Endothelial cell (in vitro differentiated cells): ENCODE results near the gene C5AR2. TPM values are rescaled to one million over a fixed set of nuclear protein-coding genes. Genes with fewer than 3 reads are reported as not detected.
A peak's percentile ranks its signal among the peaks of the same experiment; 100 is the strongest.
"Not testable (repeated sequence)": the region's sequence is repeated elsewhere in the genome, so short reads cannot be mapped to it uniquely, and the experiment has no call there.

Source experiments
- DNase-seq: peaks from one replicate; pipeline ENCODE4 v3.0.0; 2021; ENCODE audit warnings: low spot score
- H3K27ac Mint-ChIP-seq: one replicate; pipeline ENCODE4 v1.8.0; 2021; ENCODE audit warnings: mixed read lengths, inconsistent platforms; ENCODE audit not compliant: unreplicated experiment
- H3K27me3 Mint-ChIP-seq: one replicate; pipeline ENCODE4 v1.8.0; 2021; ENCODE audit warnings: mild to moderate bottlenecking, moderate library complexity, mixed read lengths, inconsistent platforms; ENCODE audit not compliant: unreplicated experiment
- H3K36me3 Mint-ChIP-seq: one replicate; pipeline ENCODE4 v1.8.0; 2021; ENCODE audit warnings: mild to moderate bottlenecking, low read depth, mixed read lengths, inconsistent platforms; ENCODE audit not compliant: unreplicated experiment
- H3K4me1 Mint-ChIP-seq: one replicate; pipeline ENCODE4 v1.8.0; 2021; ENCODE audit warnings: mild to moderate bottlenecking, mixed read lengths, inconsistent platforms; ENCODE audit not compliant: unreplicated experiment
- H3K4me3 Mint-ChIP-seq: one replicate; pipeline ENCODE4 v1.8.0; 2021; ENCODE audit warnings: mild to moderate bottlenecking, mixed read lengths, inconsistent platforms; ENCODE audit not compliant: unreplicated experiment
- H3K9me3 Mint-ChIP-seq: one replicate; pipeline ENCODE4 v1.8.0; 2021; ENCODE audit warnings: mixed read lengths, inconsistent platforms; ENCODE audit not compliant: unreplicated experiment
- CTCF ChIP-seq: fragments of 200-600 bp; sonication (generic); IDR thresholded peaks from one replicate; pipeline ENCODE4 v1.5.0; 2021; ENCODE audit warnings: antibody characterized with exemption; ENCODE audit not compliant: unreplicated experiment
- total RNA-seq: library from RNA; stranded (reverse); fragmentation: NEBNext Ultra II Directional; extraction: Animal tissue kit (Norgen Biotek cat#: 25700); gene quantifications from one replicate; pipeline ENCODE4 v1.2.1, GENCODE V29; 2021; ENCODE audit not compliant: unreplicated experiment

Gene C5AR2
- total RNA-seq, 1 donor from 2014 or later: 0.59 TPM

- no peak overlapping the region for H3K27ac Mint-ChIP-seq
- no peak for DNase-seq
- H3K4me1 Mint-ChIP-seq: peaks cover 8% of the 10 kb centered on the region
- TF ChIP-seq CTCF: no peak
- no peak overlapping the region for H3K4me3 Mint-ChIP-seq
- H3K36me3 Mint-ChIP-seq: peaks cover 6% of the 10 kb centered on the region
- peaks cover 9% of the 10 kb centered on the region for H3K27me3 Mint-ChIP-seq
- H3K9me3 Mint-ChIP-seq: no peaks in the 10 kb centered on the region
These were observed 8.6 kb upstream of the C5AR2 start for GRCh38 chr19:47323409-47323808.

- TF ChIP-seq CTCF: no peak
- H3K27ac Mint-ChIP-seq: no peak overlapping the region
- no peak for DNase-seq
These were observed 8.1 kb upstream of the C5AR2 start for GRCh38 chr19:47323872-47324271.

GRCh38 chr19:47324502-47324901 lies 7.5 kb upstream of the C5AR2 start:
- no peak for DNase-seq
- H3K27me3 Mint-ChIP-seq: peaks cover 9% of the 10 kb centered on the region
- H3K27ac Mint-ChIP-seq: no peak overlapping the region
- H3K36me3 Mint-ChIP-seq: peaks cover 6% of the 10 kb centered on the region
- no peak for TF ChIP-seq CTCF
- H3K9me3 Mint-ChIP-seq: no peaks in the 10 kb centered on the region
- H3K4me1 Mint-ChIP-seq: peaks cover 8% of the 10 kb centered on the region
- no peak overlapping the region for H3K4me3 Mint-ChIP-seq

More at GRCh38 chr19:47323872-47324271, 8.1 kb upstream of the C5AR2 start:
- peaks cover 8% of the 10 kb centered on the region for H3K4me1 Mint-ChIP-seq
- H3K4me3 Mint-ChIP-seq: no peak overlapping the region
- H3K27me3 Mint-ChIP-seq: peaks cover 9% of the 10 kb centered on the region
- peaks cover 6% of the 10 kb centered on the region for H3K36me3 Mint-ChIP-seq
- no peaks in the 10 kb centered on the region for H3K9me3 Mint-ChIP-seq

GRCh38 chr19:47330466-47330869 lies 1.5 kb upstream of the C5AR2 start:
- H3K27ac Mint-ChIP-seq: peak overlapping the region; percentile 58
- H3K4me1 Mint-ChIP-seq: peaks cover 5% of the 10 kb centered on the region
- no peak overlapping the region for H3K4me3 Mint-ChIP-seq
- no peaks in the 10 kb centered on the region for H3K9me3 Mint-ChIP-seq
- H3K27me3 Mint-ChIP-seq: peaks cover 2% of the 10 kb centered on the region
- no peak for DNase-seq
- no peaks in the 10 kb centered on the region for H3K36me3 Mint-ChIP-seq
- TF ChIP-seq CTCF: no peak

GRCh38 chr19:47331490-47331889 lies 485 bp upstream of the C5AR2 start:
- no peaks in the 10 kb centered on the region for H3K36me3 Mint-ChIP-seq
- TF ChIP-seq CTCF: no peak
- no peak overlapping the region for H3K27ac Mint-ChIP-seq
- no peak overlapping the region for H3K4me3 Mint-ChIP-seq
- H3K27me3 Mint-ChIP-seq: peaks cover 2% of the 10 kb centered on the region
- no peak for DNase-seq
- H3K9me3 Mint-ChIP-seq: no peaks in the 10 kb centered on the region
- H3K4me1 Mint-ChIP-seq: peaks cover 7% of the 10 kb centered on the region

- H3K4me1 Mint-ChIP-seq, DNase-seq: not testable (repeated sequence)
- peaks cover 11% of the 10 kb centered on the region for H3K27me3 Mint-ChIP-seq
These were observed 5.1 kb downstream of the C5AR2 start for GRCh38 chr19:47336765-47337718.

More at GRCh38 chr19:47336765-47337718, 5.1 kb downstream of the C5AR2 start:
- not testable (repeated sequence) for H3K36me3 Mint-ChIP-seq, H3K9me3 Mint-ChIP-seq, H3K4me3 Mint-ChIP-seq
- H3K27ac Mint-ChIP-seq: peak overlapping the region; percentile 57
